CD14-positive monocyte (primary cell): ENCODE data around the gene KIF21A. TPM values are rescaled to one million over a fixed set of nuclear protein-coding genes. Genes with fewer than 3 reads are reported as not detected.
A peak's percentile ranks its signal among the peaks of the same experiment; 100 is the strongest.

Experiments used
- DNase-seq, 3 donors: peaks; one replicate each; pipeline ENCODE4 v3.0.0-alpha.2; 2011 to 2022
- H2AFZ ChIP-seq: 2 replicates; pipeline ENCODE4 v1.6.0; 2012; ENCODE audit warnings: mild to moderate bottlenecking, low read depth, low read length, inconsistent platforms; ENCODE audit not compliant: insufficient read depth, poor library complexity, severe bottlenecking
- H3K27ac ChIP-seq, 2 donors: 1 replicate in 1 of 2; 2 replicates in 1 of 2; pipeline ENCODE4 v1.5.1; 2012 to 2013; ENCODE audit warnings: low read length in 2 of 2, control low read depth in 1 of 2, inconsistent platforms in 1 of 2, low read depth in 1 of 2, mild to moderate bottlenecking in 1 of 2
- H3K27me3 ChIP-seq, 2 donors: one replicate each; pipeline versions ENCODE4 v1.6.0 to v1.6.1; 2011 to 2013; ENCODE audit warnings: low read length in 2 of 2; ENCODE audit not compliant: control insufficient read depth in 2 of 2, insufficient read depth in 2 of 2
- H3K36me3 ChIP-seq, 2 donors: replicated peaks in 1 of 2; 1 replicate in 1 of 2; 2 replicates in 1 of 2; pipeline versions ENCODE4 v1.5.1 to v1.6.1; 2012 to 2013; ENCODE audit warnings: low read length in 2 of 2, control low read depth in 1 of 2, inconsistent platforms in 1 of 2, mild to moderate bottlenecking in 1 of 2; ENCODE audit not compliant: insufficient read depth in 2 of 2, control insufficient read depth in 1 of 2
- H3K4me1 ChIP-seq, 2 donors: 1 replicate in 1 of 2; 2 replicates in 1 of 2; pipeline versions ENCODE4 v1.5.1 to v1.6.1; 2012 to 2013; ENCODE audit warnings: low read length in 2 of 2, control low read depth in 1 of 2, inconsistent platforms in 1 of 2, mild to moderate bottlenecking in 1 of 2, moderate library complexity in 1 of 2; ENCODE audit not compliant: insufficient read depth in 2 of 2, control insufficient read depth in 1 of 2
- H3K4me2 ChIP-seq: replicated peaks from 2 replicates; pipeline ENCODE3; 2012; ENCODE audit warnings: low read length, moderate library complexity, mild to moderate bottlenecking; ENCODE audit not compliant: poor library complexity, severe bottlenecking; ENCODE audit errors: extremely low read depth
- H3K4me3 ChIP-seq, 3 experiments: fragments of 200-600 bp in 1 of 3; sonication (generic) in 1 of 3; replicated peaks in 1 of 3; 1 replicate in 2 of 3; 2 replicates in 1 of 3; pipeline ENCODE4 v1.5.1; 2011 to 2013; ENCODE audit warnings: low read length in 3 of 3, mild to moderate bottlenecking in 3 of 3, control low read depth in 2 of 3, low read depth in 2 of 3, inconsistent platforms in 1 of 3, moderate library complexity in 1 of 3
- H3K79me2 ChIP-seq: 2 replicates; pipeline ENCODE4 v1.6.0; 2012; ENCODE audit warnings: mild to moderate bottlenecking, control low read depth, inconsistent platforms, low read length, moderate library complexity; ENCODE audit not compliant: insufficient read depth
- H3K9ac ChIP-seq: 2 replicates; pipeline ENCODE4 v1.6.0; 2017; ENCODE audit warnings: low read length, mild to moderate bottlenecking; ENCODE audit not compliant: insufficient read depth, poor library complexity, severe bottlenecking
- H3K9me3 ChIP-seq, 2 donors: replicated peaks in 1 of 2; 1 replicate in 1 of 2; 2 replicates in 1 of 2; pipeline versions ENCODE4 v1.5.1 to v1.6.1; 2012 to 2013; ENCODE audit warnings: low read length in 2 of 2, control low read depth in 1 of 2; ENCODE audit not compliant: control insufficient read depth in 1 of 2, insufficient read depth in 1 of 2
- H4K20me1 ChIP-seq: 2 replicates; pipeline ENCODE4 v1.6.0; 2012; ENCODE audit warnings: mild to moderate bottlenecking, low read length, control low read depth, moderate library complexity; ENCODE audit not compliant: insufficient read depth
- H3K27ac Mint-ChIP-seq, 7 donors: one replicate each; pipeline ENCODE4 v1.8.0; 2020; ENCODE audit warnings: mild to moderate bottlenecking in 7 of 7, mixed read lengths in 7 of 7, moderate library complexity in 6 of 7, inconsistent platforms in 2 of 7
- H3K27me3 Mint-ChIP-seq, 3 donors: one replicate each; pipeline ENCODE4 v1.8.0; 2021 to 2022; ENCODE audit warnings: low read depth in 3 of 3, mild to moderate bottlenecking in 3 of 3, mixed read lengths in 3 of 3, moderate library complexity in 3 of 3, inconsistent platforms in 1 of 3
- H3K36me3 Mint-ChIP-seq, 2 donors: one replicate each; pipeline ENCODE4 v1.8.0; 2020; ENCODE audit warnings: mixed read lengths in 2 of 2, inconsistent platforms in 1 of 2, mild to moderate bottlenecking in 1 of 2
- H3K4me1 Mint-ChIP-seq: one replicate; pipeline ENCODE4 v1.8.0; 2020; ENCODE audit warnings: mild to moderate bottlenecking, mixed read lengths
- H3K4me3 Mint-ChIP-seq, 2 donors: one replicate each; pipeline ENCODE4 v1.8.0; 2020; ENCODE audit warnings: mild to moderate bottlenecking in 2 of 2, mixed read lengths in 2 of 2, moderate library complexity in 1 of 2
- H3K9me3 Mint-ChIP-seq, 7 donors: one replicate each; pipeline ENCODE4 v1.8.0; 2020 to 2022; ENCODE audit warnings: mixed read lengths in 7 of 7, mild to moderate bottlenecking in 6 of 7, moderate library complexity in 6 of 7, inconsistent platforms in 2 of 7
- WGBS: methylation state at CpG from one replicate; pipeline ENCODE4 v1.1.5; 2013; ENCODE audit warnings: missing lambda C conversion rate; ENCODE audit not compliant: insufficient coverage; 5-methylcytosine and 5-hydroxymethylcytosine counted together
- intact Hi-C, 2 donors: fragments of 100-400 bp; cut with micrococcal nuclease; formaldehyde crosslinking; loops; one replicate each; pipeline versions ENCODE4 v1.15.0 to v1.15.1; 2023
- polyA plus RNA-seq, 3 donors: library from polyadenylated mRNA; depleted of rRNA in 1 of 3; unstranded in 2 of 3; stranded (reverse) in 1 of 3; fragments of 300-500 nt in 2 of 3; fragments of >200 nt in 1 of 3; fragmentation: Illumina TruSeq in 2 of 3; gene quantifications; 1 replicate in 2 of 3; 2 replicates in 1 of 3; pipeline ENCODE4 v1.2.3, GENCODE V29; 2012 to 2021
- TF ChIP-seq, protein P1 (sequence below): fragments of 200-600 bp; IDR thresholded peaks from one replicate; pipeline ENCODE4 v1.8.0; 2022; ENCODE audit warnings: antibody characterized with exemption, mild to moderate bottlenecking

KIF21A gene
- polyA plus RNA-seq, 3 donors, result 0.03 to 0.05 TPM; not detected in 1

GRCh38 chr12:39275846-39276245 is 167.1 kb downstream of the KIF21A start:
- no peaks in the 10 kb centered on the region for H3K4me1 ChIP-seq
- no peak overlapping the region for H3K27ac Mint-ChIP-seq
- H3K79me2 ChIP-seq, result no peaks in the 10 kb centered on the region
- H3K9me3 ChIP-seq, result no peaks in the 10 kb centered on the region
- H3K4me2 ChIP-seq, result no peak overlapping the region
- H3K27me3 Mint-ChIP-seq, result peaks cover 0 to 1% (median 0%) of the 10 kb centered on the region in 3 donors
- H3K4me1 Mint-ChIP-seq, result no peaks in the 10 kb centered on the region
- no CpG with 5 or more reads among the region's 3 CpGs for WGBS
- no peak overlapping the region for H3K27ac ChIP-seq
- H3K27me3 ChIP-seq, result no peaks in the 10 kb centered on the region
- no peak overlapping the region for H3K4me3 Mint-ChIP-seq
- no peaks in the 10 kb centered on the region for H3K36me3 ChIP-seq
- H3K9ac ChIP-seq, result no peak overlapping the region
- DNase-seq, result no peak
- H3K4me3 ChIP-seq, result no peak overlapping the region
- peaks cover 0 to 3% (median 2%) of the 10 kb centered on the region in 7 donors for H3K9me3 Mint-ChIP-seq
- TF ChIP-seq, protein P1, sequence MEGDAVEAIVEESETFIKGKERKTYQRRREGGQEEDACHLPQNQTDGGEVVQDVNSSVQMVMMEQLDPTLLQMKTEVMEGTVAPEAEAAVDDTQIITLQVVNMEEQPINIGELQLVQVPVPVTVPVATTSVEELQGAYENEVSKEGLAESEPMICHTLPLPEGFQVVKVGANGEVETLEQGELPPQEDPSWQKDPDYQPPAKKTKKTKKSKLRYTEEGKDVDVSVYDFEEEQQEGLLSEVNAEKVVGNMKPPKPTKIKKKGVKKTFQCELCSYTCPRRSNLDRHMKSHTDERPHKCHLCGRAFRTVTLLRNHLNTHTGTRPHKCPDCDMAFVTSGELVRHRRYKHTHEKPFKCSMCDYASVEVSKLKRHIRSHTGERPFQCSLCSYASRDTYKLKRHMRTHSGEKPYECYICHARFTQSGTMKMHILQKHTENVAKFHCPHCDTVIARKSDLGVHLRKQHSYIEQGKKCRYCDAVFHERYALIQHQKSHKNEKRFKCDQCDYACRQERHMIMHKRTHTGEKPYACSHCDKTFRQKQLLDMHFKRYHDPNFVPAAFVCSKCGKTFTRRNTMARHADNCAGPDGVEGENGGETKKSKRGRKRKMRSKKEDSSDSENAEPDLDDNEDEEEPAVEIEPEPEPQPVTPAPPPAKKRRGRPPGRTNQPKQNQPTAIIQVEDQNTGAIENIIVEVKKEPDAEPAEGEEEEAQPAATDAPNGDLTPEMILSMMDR, result no peak
- no peaks in the 10 kb centered on the region for H3K36me3 Mint-ChIP-seq
- intact Hi-C loops, result loop anchor here in 1 of 2 donors (10.0 kb wide), 1 partner anchor 941 kb away; no protein-coding TSS in a partner anchor
- no peak overlapping the region for H2AFZ ChIP-seq
- H4K20me1 ChIP-seq, result no peaks in the 10 kb centered on the region

GRCh38 chr12:39272871-39273655 is 169.9 kb downstream of the KIF21A start:
- H3K4me3 ChIP-seq, result no peak overlapping the region
- no peaks in the 10 kb centered on the region for H3K4me1 ChIP-seq
- Mint-ChIP-seq H3K36me3 (no peaks in the 10 kb centered on the region), H3K27ac (no peak overlapping the region), H3K9me3 (no peaks in the 10 kb centered on the region), H3K4me3 (no peak overlapping the region), H3K27me3 (peaks cover 0 to 2% (median 0%) of the 10 kb centered on the region in 3 donors), H3K4me1 (no peaks in the 10 kb centered on the region)
- H3K27ac ChIP-seq, result no peak overlapping the region
- no peak overlapping the region for H2AFZ ChIP-seq
- DNase-seq, result peak; percentile 2 to 19 (median 6)
- no peaks in the 10 kb centered on the region for H3K79me2 ChIP-seq
- no peaks in the 10 kb centered on the region for H3K36me3 ChIP-seq
- H3K9me3 ChIP-seq, result no peaks in the 10 kb centered on the region
- H3K9ac ChIP-seq, result no peak overlapping the region
- WGBS, result 41% methylated on average over 4 of the region's 8 CpGs
- no peak overlapping the region for H3K4me2 ChIP-seq
- TF ChIP-seq, protein P1, result peak; percentile 74
- intact Hi-C loops, result loop anchor here in 1 of 2 donors (10.0 kb wide), 1 partner anchor 938 kb away; no protein-coding TSS in a partner anchor
- no peaks in the 10 kb centered on the region for H3K27me3 ChIP-seq
- no peaks in the 10 kb centered on the region for H4K20me1 ChIP-seq
